Chondrocyte (in vitro differentiated cells): ENCODE measurements around the gene DSN1. TPM values are rescaled to one million over a fixed set of nuclear protein-coding genes. Genes with fewer than 3 reads are reported as not detected.

Experiments used
- DNase-seq: peaks from one replicate; pipeline ENCODE4 v3.0.0; 2021; ENCODE audit warnings: mixed read lengths, low spot score
- H3K27ac Mint-ChIP-seq: one replicate; pipeline ENCODE4 v1.8.0; 2021; ENCODE audit warnings: mild to moderate bottlenecking, moderate library complexity, mixed read lengths; ENCODE audit not compliant: unreplicated experiment
- H3K27me3 Mint-ChIP-seq: 2 replicates; pipeline ENCODE4 v1.8.0; 2021; ENCODE audit warnings: low read depth, mixed read lengths
- H3K36me3 Mint-ChIP-seq: 2 replicates; pipeline ENCODE4 v1.8.0; 2021; ENCODE audit warnings: low read depth, mixed read lengths
- H3K4me1 Mint-ChIP-seq: 2 replicates; pipeline ENCODE4 v1.8.0; 2021; ENCODE audit warnings: low read depth, mild to moderate bottlenecking, mixed read lengths
- H3K4me3 Mint-ChIP-seq: one replicate; pipeline ENCODE4 v1.8.0; 2021; ENCODE audit warnings: mild to moderate bottlenecking, moderate library complexity, mixed read lengths; ENCODE audit not compliant: unreplicated experiment
- H3K9me3 Mint-ChIP-seq: 2 replicates; pipeline ENCODE4 v1.8.0; 2021; ENCODE audit warnings: low read depth, mixed read lengths
- CTCF ChIP-seq: fragments of 200-600 bp; sonication (generic); IDR thresholded peaks from 2 replicates; pipeline ENCODE4 v1.5.0; 2021; ENCODE audit warnings: antibody characterized with exemption, mild to moderate bottlenecking, moderate library complexity
- long read RNA-seq: library from polyadenylated mRNA; stranded (forward); transcript quantifications from one replicate; pipeline ENCODE4 v2.0.0, GENCODE V29; 2021
- total RNA-seq: library from RNA; stranded (reverse); gene quantifications from 3 replicates; pipeline ENCODE4 v1.2.1, GENCODE V29; 2021

DSN1 gene
- 7.4 to 14.9 TPM (median 8.3 TPM) in 3 replicates for total RNA-seq
- long read RNA-seq, transcript DSN1-203 (11 exons, 2,233 nt) = major isoform, 6 of 18 reads
- long read RNA-seq, partial matches to known transcripts = 1 of 18 reads
- long read RNA-seq, other reads (novel, unspliced or antisense) = 5 of 18 reads

GRCh38 chr20:36773597-36774390, at the start of gene DSN1:
Gene DSN1, minus strand, starts transcription at chr20:36773763. Its CDS starts 2,305 bp downstream, at chr20:36771458.
- Mint-ChIP-seq H3K4me3 (peak within 1 kb of the TSS; percentile 90), H3K27ac (peak within 1 kb of the TSS; percentile 100), H3K36me3 (no peaks in the 10 kb centered on the region), H3K27me3 (no peaks in the 10 kb centered on the region), H3K4me1 (peaks cover 23% of the 10 kb centered on the region), H3K9me3 (no peaks in the 10 kb centered on the region)
- no peak for TF ChIP-seq CTCF
- DNase-seq = peak; percentile 100

- no peak overlapping the region for H3K4me3 Mint-ChIP-seq
- H3K4me1 Mint-ChIP-seq = peaks cover 56% of the 10 kb centered on the region
- no peaks in the 10 kb centered on the region for H3K9me3 Mint-ChIP-seq
- peak overlapping the region; percentile 73 for H3K27ac Mint-ChIP-seq
- TF ChIP-seq CTCF = no peak
- H3K36me3 Mint-ChIP-seq = peaks cover 18% of the 10 kb centered on the region
- no peaks in the 10 kb centered on the region for H3K27me3 Mint-ChIP-seq
- DNase-seq = no peak
Measured at GRCh38 chr20:36823121-36823520, 49.6 kb upstream of the DSN1 start.

GRCh38 chr20:36821964-36822437, 48.4 kb upstream of the DSN1 start:
- peaks cover 16% of the 10 kb centered on the region for H3K36me3 Mint-ChIP-seq

GRCh38 chr20:36820928-36821327, 47.4 kb upstream of the DSN1 start:
- DNase-seq = no peak
- H3K27ac Mint-ChIP-seq = peak overlapping the region; percentile 77

More at GRCh38 chr20:36821964-36822437, 48.4 kb upstream of the DSN1 start:
- TF ChIP-seq CTCF = no peak
- Mint-ChIP-seq H3K9me3 (no peaks in the 10 kb centered on the region), H3K27me3 (no peaks in the 10 kb centered on the region), H3K27ac (peak overlapping the region; percentile 70), H3K4me3 (no peak overlapping the region), H3K4me1 (peaks cover 52% of the 10 kb centered on the region)
- DNase-seq = no peak

More at GRCh38 chr20:36820928-36821327, 47.4 kb upstream of the DSN1 start:
- TF ChIP-seq CTCF = no peak
- peaks cover 49% of the 10 kb centered on the region for H3K4me1 Mint-ChIP-seq
- H3K4me3 Mint-ChIP-seq = no peak overlapping the region
- H3K9me3 Mint-ChIP-seq = no peaks in the 10 kb centered on the region
- H3K27me3 Mint-ChIP-seq = no peaks in the 10 kb centered on the region
- peaks cover 22% of the 10 kb centered on the region for H3K36me3 Mint-ChIP-seq
